Left ventricle myocardium superior (tissue), 1 donor: Measurements from ENCODE around the gene SLC6A8. TPM values are rescaled to one million over a fixed set of nuclear protein-coding genes. Genes with fewer than 3 reads are reported as not detected.
"Not testable (repeated sequence)": the region's sequence is repeated elsewhere in the genome, so short reads cannot be mapped to it uniquely, and the experiment has no call there.

Experiments used
- ATAC-seq: fragments of 200-7000 bp; cut with Tn5 transposase; one replicate; pipeline ENCODE4 v1.9.1; 2020; ENCODE audit warnings: mild to moderate bottlenecking, moderate library complexity
- DNase-seq: peaks from one replicate; pipeline ENCODE4 v3.0.0-alpha.2; 2020
- intact Hi-C: fragments of 100-400 bp; cut with micrococcal nuclease; formaldehyde crosslinking; loops from one replicate; pipeline ENCODE4 v1.11.0; 2022
- total RNA-seq: library from RNA; stranded (reverse); fragmentation: NEBNext Ultra II Directional; extraction: Animal tissue kit (Norgen Biotek cat#: 25700); gene quantifications from one replicate; pipeline ENCODE4 v1.2.1, GENCODE V29; 2021
- donor health status: DM: no; HTN: yes; CAD: no; lungs with severe emphysema.

Gene SLC6A8
- total RNA-seq, 1 donor from 2014 or later = 208 TPM

- DNase-seq = no peak
- intact Hi-C loops = no loop called here
- ATAC-seq = no peak
These were observed 37.5 kb downstream of the SLC6A8 start for GRCh38 chrX:153725039-153725831.

- intact Hi-C loops = no loop called here
- no peak for ATAC-seq
- DNase-seq = peak; percentile 46
These were observed 38.1 kb downstream of the SLC6A8 start for GRCh38 chrX:153725832-153726285.

- intact Hi-C loops = no loop called here
- ATAC-seq = peak; percentile 35
- DNase-seq = peak; percentile 73
These were observed 38.8 kb downstream of the SLC6A8 start for GRCh38 chrX:153726286-153727122.

GRCh38 chrX:153727123-153727931, 39.6 kb downstream of the SLC6A8 start:
- DNase-seq (peak; percentile 80), ATAC-seq (peak; percentile 29)
- intact Hi-C loops = no loop called here

GRCh38 chrX:153728095-153728494, 40.4 kb downstream of the SLC6A8 start:
- DNase-seq (no peak), ATAC-seq (no peak)
- intact Hi-C loops = no loop called here

- ATAC-seq = no peak
These were observed 41.4 kb downstream of the SLC6A8 start for GRCh38 chrX:153728951-153729631.

GRCh38 chrX:153730115-153730514, 42.4 kb downstream of the SLC6A8 start:
- intact Hi-C loops, ATAC-seq, DNase-seq: not testable (repeated sequence)

More at GRCh38 chrX:153728951-153729631, 41.4 kb downstream of the SLC6A8 start:
- intact Hi-C loops = no loop called here
- no peak for DNase-seq

GRCh38 chrX:153731117-153731844, 43.6 kb downstream of the SLC6A8 start:
- ATAC-seq (no peak), DNase-seq (no peak)
- intact Hi-C loops = no loop called here

GRCh38 chrX:153731845-153732215, 44.1 kb downstream of the SLC6A8 start:
- DNase-seq (no peak), ATAC-seq (no peak)
- intact Hi-C loops = no loop called here

GRCh38 chrX:153732401-153732800, 44.7 kb downstream of the SLC6A8 start:
- ATAC-seq = no peak
- intact Hi-C loops = no loop called here
- no peak for DNase-seq

- intact Hi-C loops = no loop called here
- no peak for DNase-seq
- ATAC-seq = no peak
These were observed 46.0 kb downstream of the SLC6A8 start for GRCh38 chrX:153733651-153734240.

GRCh38 chrX:153734871-153735270, 47.1 kb downstream of the SLC6A8 start:
- ATAC-seq (no peak), DNase-seq (no peak)
- intact Hi-C loops = no loop called here

- ATAC-seq (no peak), DNase-seq (no peak)
- intact Hi-C loops = no loop called here
These were observed 47.5 kb downstream of the SLC6A8 start for GRCh38 chrX:153735274-153735673.

- intact Hi-C loops = no loop called here
- ATAC-seq (no peak), DNase-seq (no peak)
These were observed 48.5 kb downstream of the SLC6A8 start for GRCh38 chrX:153736071-153736820.

GRCh38 chrX:153736871-153737441, 49.2 kb downstream of the SLC6A8 start:
- ATAC-seq (no peak), DNase-seq (no peak)
- intact Hi-C loops = no loop called here

- intact Hi-C loops = no loop called here
- DNase-seq (no peak), ATAC-seq (no peak)
These were observed 50.4 kb downstream of the SLC6A8 start for GRCh38 chrX:153738056-153738605.
